Stimulated activated CD8-positive, alpha-beta memory T cell treated with anti-CD3 and anti-CD28 coated beads, Interleukin-12 subunit alpha, Interleukin-12 subunit beta, amount 100 ng/mL, for 1 hour (primary cell): Measurements from ENCODE around the gene PSMG4.
"Not testable (repeated sequence)": the region's sequence is repeated elsewhere in the genome, so short reads cannot be mapped to it uniquely, and the experiment has no call there.

Source experiments
- DNase-seq: peaks from one replicate; pipeline ENCODE4 v3.0.0-alpha.2; 2020; ENCODE audit warnings: low read depth

Gene PSMG4

GRCh38 chr6:3230256-3230882 is 28.4 kb upstream of the PSMG4 start:
- DNase-seq, result no peak

GRCh38 chr6:3230900-3231246 is 27.9 kb upstream of the PSMG4 start:
- DNase-seq, result no peak

GRCh38 chr6:3231247-3232016 is 27.3 kb upstream of the PSMG4 start:
- DNase-seq, result no peak

GRCh38 chr6:3232017-3232945 is 26.5 kb upstream of the PSMG4 start:
- no peak for DNase-seq

- DNase-seq, result no peak
These were observed 25.4 kb upstream of the PSMG4 start for GRCh38 chr6:3233321-3233720.

- DNase-seq, result no peak
These were observed 24.8 kb upstream of the PSMG4 start for GRCh38 chr6:3233904-3234303.

- no peak for DNase-seq
These were observed 23.3 kb upstream of the PSMG4 start for GRCh38 chr6:3235486-3235885.

- DNase-seq, result no peak
These were observed 22.7 kb upstream of the PSMG4 start for GRCh38 chr6:3236005-3236404.

GRCh38 chr6:3237761-3238662 is 20.7 kb upstream of the PSMG4 start:
- DNase-seq, result no peak

GRCh38 chr6:3239110-3239830 is 19.5 kb upstream of the PSMG4 start:
- no peak for DNase-seq

GRCh38 chr6:3240595-3240994 is 18.2 kb upstream of the PSMG4 start:
- DNase-seq, result no peak

GRCh38 chr6:3241745-3242144 is 17.0 kb upstream of the PSMG4 start:
- not testable (repeated sequence) for DNase-seq

GRCh38 chr6:3242768-3243167 is 16.0 kb upstream of the PSMG4 start:
- no peak for DNase-seq

- DNase-seq, result no peak
These were observed 14.5 kb upstream of the PSMG4 start for GRCh38 chr6:3244003-3244831.

GRCh38 chr6:3244832-3245161 is 13.9 kb upstream of the PSMG4 start:
- DNase-seq, result not testable (repeated sequence)

GRCh38 chr6:3245216-3245615 is 13.5 kb upstream of the PSMG4 start:
- DNase-seq, result no peak

- no peak for DNase-seq
These were observed 11.2 kb upstream of the PSMG4 start for GRCh38 chr6:3247255-3248146.

GRCh38 chr6:3249821-3250220 is 8.9 kb upstream of the PSMG4 start:
- DNase-seq, result no peak

- DNase-seq, result no peak
These were observed 8.5 kb upstream of the PSMG4 start for GRCh38 chr6:3250231-3250675.
